GM10266 (cell line): ENCODE measurements around the gene NBDY.

Experiments
- DNase-seq: peaks from one replicate; pipeline ENCODE4 v3.0.0; 2012; ENCODE audit errors: extremely low spot score
- TF ChIP-seq, protein P1 (sequence below): IDR thresholded peaks from 2 replicates; pipeline ENCODE4 v1.5.1; 2012; ENCODE audit warnings: mild to moderate bottlenecking, low read depth; ENCODE audit not compliant: control insufficient read depth, insufficient read depth; ENCODE audit errors: missing control alignments

The NBDY gene

DNA sequence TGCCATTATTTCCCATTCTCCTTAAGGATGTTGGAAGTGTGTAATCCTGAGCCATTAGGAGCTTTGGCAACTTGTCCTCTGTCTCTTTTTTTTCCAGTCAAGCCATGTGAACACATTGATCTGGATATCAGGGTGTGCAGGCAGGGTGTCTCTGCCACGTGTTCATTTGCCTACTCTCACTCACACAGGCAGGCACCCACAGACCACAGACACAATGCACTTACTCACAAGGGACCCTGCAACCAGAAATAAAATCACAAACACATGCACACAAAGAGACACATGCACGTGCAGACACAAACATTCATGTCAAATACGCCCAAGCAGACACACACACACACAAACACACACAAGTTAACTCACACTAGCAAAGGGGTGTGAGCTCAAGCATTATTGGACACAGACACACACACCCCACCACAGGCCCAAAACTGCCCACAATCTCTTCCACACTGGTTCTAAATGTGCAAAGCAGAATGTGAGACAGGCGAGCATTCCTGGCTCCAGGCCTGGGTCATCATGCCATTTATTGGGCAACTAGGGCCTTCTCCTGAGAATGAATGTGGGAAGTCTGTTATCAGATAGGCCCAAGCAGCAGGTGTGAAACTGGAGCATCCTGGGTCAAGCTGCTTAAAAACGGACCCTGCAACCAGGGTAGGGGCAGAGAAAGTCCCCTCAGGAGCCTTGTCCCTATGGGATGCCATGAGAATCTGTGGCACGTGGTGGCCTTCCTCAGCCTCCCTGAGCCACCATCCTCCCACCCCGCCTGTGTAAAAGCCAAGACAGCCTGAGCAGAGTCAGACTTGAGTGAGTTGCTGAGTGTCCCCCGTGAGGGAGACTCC lies 63.4 kb downstream of the NBDY start:
- TF ChIP-seq, protein P1, sequence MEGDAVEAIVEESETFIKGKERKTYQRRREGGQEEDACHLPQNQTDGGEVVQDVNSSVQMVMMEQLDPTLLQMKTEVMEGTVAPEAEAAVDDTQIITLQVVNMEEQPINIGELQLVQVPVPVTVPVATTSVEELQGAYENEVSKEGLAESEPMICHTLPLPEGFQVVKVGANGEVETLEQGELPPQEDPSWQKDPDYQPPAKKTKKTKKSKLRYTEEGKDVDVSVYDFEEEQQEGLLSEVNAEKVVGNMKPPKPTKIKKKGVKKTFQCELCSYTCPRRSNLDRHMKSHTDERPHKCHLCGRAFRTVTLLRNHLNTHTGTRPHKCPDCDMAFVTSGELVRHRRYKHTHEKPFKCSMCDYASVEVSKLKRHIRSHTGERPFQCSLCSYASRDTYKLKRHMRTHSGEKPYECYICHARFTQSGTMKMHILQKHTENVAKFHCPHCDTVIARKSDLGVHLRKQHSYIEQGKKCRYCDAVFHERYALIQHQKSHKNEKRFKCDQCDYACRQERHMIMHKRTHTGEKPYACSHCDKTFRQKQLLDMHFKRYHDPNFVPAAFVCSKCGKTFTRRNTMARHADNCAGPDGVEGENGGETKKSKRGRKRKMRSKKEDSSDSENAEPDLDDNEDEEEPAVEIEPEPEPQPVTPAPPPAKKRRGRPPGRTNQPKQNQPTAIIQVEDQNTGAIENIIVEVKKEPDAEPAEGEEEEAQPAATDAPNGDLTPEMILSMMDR: no peak
- DNase-seq: no peak

DNA sequence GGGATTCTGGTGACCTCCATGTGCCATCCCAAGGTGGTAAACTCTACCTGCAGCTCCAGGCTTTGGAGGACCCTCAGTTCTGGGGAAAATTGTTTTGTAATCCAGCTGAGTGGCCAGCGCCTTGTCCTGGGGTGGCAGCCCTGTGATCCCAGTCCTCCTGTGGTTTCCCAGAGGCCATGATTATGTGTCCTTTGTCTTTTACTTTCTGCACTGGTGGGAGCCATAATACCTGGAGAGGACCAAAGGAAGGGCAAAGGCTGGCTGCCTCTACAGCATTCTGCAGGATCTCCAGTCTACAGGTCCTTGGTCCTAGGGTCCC lies 64.0 kb downstream of the NBDY start:
- DNase-seq: no peak
- TF ChIP-seq, protein P1: no peak

DNA sequence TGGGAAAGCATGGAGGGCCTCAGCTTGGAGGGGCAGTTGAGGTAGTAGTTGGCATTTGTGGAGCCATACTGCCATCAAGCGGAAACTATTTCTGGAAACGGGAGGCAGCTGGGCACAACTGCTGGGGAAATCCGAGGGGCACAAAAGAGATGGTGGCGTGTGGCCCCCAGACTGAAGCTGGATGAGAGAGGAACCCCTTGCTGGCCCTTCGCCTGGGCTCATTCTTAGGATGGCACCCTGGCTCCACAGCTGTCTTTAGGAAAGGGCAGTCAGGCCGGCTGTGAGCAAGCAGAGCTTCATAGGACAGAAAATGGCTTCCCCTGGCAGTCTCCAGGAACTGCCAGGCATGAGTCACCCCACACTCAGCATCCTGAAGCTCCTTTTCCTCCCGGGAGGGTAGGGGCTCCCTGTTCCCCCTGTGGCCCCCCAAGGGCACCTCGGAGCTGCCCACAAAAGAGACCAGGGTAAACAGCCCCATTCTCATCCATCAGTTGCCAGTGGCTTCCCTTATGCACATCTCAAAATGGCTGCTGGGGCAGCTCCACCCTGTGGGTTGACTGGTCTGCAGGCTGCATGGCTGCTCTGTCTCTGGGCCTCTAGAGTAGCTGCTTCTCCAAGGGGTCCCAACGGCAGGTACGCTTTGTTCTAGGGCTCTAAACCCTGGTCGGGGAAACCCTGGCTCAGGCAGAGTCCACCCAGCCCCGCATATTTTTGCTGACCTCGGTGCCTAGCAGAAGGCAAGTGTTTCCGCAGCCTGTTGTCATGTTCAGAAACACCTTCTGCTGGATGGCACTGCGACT lies 64.7 kb downstream of the NBDY start:
- TF ChIP-seq, protein P1: no peak

DNA sequence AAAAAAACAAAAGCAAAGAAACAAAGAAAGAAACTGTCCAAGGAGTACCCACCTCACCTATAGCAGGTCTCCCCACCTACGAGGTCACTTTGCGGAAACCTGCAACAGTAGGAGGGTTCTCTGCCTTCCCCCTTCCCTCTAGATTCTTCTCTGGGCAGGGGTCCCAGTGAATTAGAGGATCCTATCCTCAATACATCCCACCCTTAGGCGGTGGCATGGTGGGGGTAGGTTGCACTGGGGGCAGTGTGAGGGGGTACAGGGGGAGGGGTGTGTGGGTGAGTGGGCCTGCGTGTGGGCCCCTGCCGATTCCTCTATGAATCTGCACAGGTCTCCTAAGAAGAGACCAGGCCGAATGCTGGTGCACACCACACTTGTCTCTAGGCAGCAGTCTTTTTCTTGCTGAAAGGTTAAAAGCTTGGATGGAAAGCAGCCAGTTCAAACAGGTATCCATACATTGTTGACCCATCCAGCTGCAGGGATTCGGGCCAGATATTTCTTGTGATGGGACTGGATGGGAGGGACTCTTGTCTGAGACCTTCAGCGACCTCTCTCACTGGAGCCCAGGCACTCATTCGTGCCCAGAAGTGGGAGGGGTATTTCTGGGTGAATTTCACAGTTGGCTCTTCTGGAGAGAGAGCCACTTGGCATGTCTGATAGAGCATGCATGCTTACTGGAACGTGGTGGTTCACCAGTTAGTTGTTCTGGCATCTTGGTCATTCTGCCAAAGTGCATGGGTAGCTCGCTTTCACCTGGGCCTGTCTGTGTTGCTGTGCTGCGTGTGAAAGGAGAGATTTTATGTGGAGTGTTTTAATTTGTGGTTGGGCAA lies 65.6 kb downstream of the NBDY start:
- TF ChIP-seq, protein P1: no peak
- no peak for DNase-seq

More for the DNA sequence above, 64.7 kb downstream of the NBDY start:
- DNase-seq: no peak

DNA sequence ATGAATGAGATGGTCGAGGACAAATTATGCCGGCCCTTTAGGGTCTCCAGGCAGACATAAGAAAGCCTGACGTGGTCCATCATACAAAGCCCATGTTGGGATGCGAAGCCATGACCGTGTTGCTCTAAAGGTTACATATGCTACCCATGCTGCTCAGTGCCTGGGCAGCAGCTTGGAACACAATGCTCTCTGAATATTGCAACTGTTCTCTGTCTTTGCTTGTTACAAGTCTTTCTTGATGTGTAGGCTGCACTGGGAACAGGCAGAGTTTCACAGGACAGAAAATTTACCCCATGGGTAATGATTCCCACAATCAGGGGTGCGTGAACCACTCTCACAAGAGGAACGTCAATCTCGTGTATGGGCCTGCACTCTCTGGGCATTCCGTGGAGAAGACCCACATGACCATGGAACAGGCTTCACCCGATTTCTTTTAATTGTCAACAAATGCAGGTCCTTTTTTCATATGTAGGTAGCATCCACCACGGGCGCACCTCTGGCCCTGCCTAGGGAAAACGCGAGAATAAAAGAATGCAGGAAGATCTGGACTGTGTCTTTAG lies 66.3 kb downstream of the NBDY start:
- TF ChIP-seq, protein P1: no peak
- DNase-seq: no peak

DNA sequence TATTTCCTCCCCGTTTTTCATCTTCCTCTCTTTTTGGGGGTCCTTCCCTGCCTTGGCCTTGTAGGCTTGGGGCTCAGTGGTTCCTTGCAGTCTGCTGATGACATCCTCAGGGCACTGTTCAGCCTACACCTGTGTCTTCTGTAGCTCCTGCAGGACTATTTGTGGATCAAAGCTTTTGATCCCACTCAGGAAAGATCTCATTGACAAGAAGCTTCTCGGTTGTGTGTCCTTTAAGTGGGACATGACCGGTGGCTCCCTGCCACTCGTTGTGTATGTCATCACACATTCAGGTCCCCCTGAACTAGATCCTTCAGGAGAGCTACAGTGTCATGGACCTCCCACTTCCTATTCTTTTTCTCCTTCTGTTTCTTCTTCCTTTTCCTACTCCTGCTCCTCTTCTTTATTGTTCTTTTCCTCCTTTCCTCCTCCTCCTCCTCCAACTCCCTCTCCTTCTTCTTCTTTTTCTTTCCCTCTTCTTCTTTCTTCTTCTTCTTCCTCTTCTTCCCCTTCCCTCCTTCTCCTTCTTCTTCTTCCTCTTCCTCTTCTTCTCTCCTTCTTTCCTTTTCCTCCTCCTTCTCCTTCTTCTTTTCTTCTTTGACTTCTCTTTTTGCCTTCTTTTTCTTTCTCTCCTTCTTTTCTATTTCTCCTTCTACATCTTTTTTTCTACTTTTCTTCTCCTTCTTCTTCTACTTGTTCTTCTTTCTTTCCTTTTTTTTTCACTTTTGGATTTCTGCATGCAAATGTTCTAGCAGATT lies 67.8 kb downstream of the NBDY start:
- no peak for DNase-seq
- TF ChIP-seq, protein P1: no peak
